ENCODE data around the gene GSX2. TPM values are rescaled to one million over a fixed set of nuclear protein-coding genes. Genes with fewer than 3 reads are reported as not detected.

Gene GSX2
- total RNA-seq, 1 experiment from 2014 or later: not detected

DNA sequence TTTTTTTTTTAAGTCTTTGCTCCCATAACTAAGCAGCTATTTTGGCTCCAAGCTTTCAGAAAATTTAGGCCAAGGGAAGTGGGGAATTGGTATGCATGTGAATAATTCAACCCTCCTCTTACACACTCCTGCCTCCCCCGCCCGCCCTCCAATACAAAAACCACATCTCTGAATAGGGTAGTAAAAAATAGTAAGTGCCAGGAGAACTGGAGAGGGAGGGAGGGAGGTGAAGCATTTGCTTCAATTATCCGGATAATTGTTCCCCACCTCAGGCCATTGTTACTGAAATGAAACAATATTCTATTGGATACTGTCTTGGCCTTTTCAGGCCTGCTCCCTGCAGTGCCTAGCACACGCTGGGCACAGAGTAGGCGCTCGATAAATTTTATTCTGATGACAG lies 5.5 kb upstream of the GSX2 start:
- Histone ChIP-seq H3K79me2 (ENCODE audit: insufficient read depth, low read length) (no peaks in the 10 kb centered on the region), H3K4me2 (ENCODE audit: low read length) (no peak overlapping the region), H3K4me3 (replicated peaks in 1 of 2; ENCODE audit: low read depth in 1 of 2, low read length in 2 of 2) (no peak overlapping the region), H3K27me3 (ENCODE audit: insufficient read depth, low read length) (peaks cover 30% of the 10 kb centered on the region), H3K9ac (ENCODE audit: low read length) (no peak overlapping the region), H2AFZ (ENCODE audit: low read depth, low read length, poor library complexity, severe bottlenecking) (no peak overlapping the region), H3K4me1 (ENCODE audit: control insufficient read depth in 1 of 2, insufficient read depth in 2 of 2, low read length in 2 of 2) (peaks cover 0 to 15% of the 10 kb centered on the region in 2 experiments; a peak in 2 of 4 replicates), H3K36me3 (ENCODE audit: control insufficient read depth in 1 of 2, insufficient read depth in 2 of 2, low read length in 2 of 2) (no peaks in the 10 kb centered on the region), H3K9me2 (ENCODE audit: insufficient read depth) (no peaks in the 10 kb centered on the region), H4K20me1 (ENCODE audit: insufficient read depth) (no peaks in the 10 kb centered on the region), H3K9me3 (ENCODE audit: control insufficient read depth in 1 of 2, insufficient read depth in 1 of 2, low read depth in 1 of 2, low read length in 2 of 2) (no peaks in the 10 kb centered on the region), H3K27ac (ENCODE audit: low read depth, low read length) (no peak overlapping the region)
- TF ChIP-seq RAD21 (IDR thresholded peaks at IDR 0.05; ENCODE audit: low read depth): no peak
- no peak for TF ChIP-seq EGR1 (IDR thresholded peaks at IDR 0.05; ENCODE audit: low read depth)
- TF ChIP-seq TCF7L2 (IDR thresholded peaks at IDR 0.05; ENCODE audit: borderline replicate concordance, extremely low read depth, insufficient read depth, insufficient read length): no peak
- no peak for TF ChIP-seq ZNF274 (IDR thresholded peaks at IDR 0.05; ENCODE audit: low read depth, low read length)
- no peak for TF ChIP-seq FOSL1 (IDR thresholded peaks at IDR 0.05; ENCODE audit: low read depth)
- TF ChIP-seq SRF (IDR thresholded peaks at IDR 0.05; ENCODE audit: low read depth): no peak
- no peak for TF ChIP-seq JUND (IDR thresholded peaks at IDR 0.05)
- TF ChIP-seq CEBPB (IDR thresholded peaks at IDR 0.05; ENCODE audit: low read depth): no peak
- TF ChIP-seq CBX3 (IDR thresholded peaks at IDR 0.05; ENCODE audit: low read depth): no peak
- TF ChIP-seq ZFX (IDR thresholded peaks at IDR 0.05): no peak
- no peak for TF ChIP-seq EZH2 (IDR thresholded peaks at IDR 0.05)
- ChIA-PET POLR2A (no interaction called here), RAD21 (ENCODE audit: low non-redundant PET in 1 of 2, low total read pairs in 2 of 2, uncharacterized antibody in 2 of 2, unreplicated experiment in 2 of 2) (no interaction called here), CTCF (no interaction called here)
- ATAC-seq: no peak
- BruUV-seq (replicated peaks): no TSS peak
- intact Hi-C loops (cut with micrococcal nuclease): no loop called here
- no peak for DNase-seq (ENCODE audit: low read depth, low spot score)

DNA sequence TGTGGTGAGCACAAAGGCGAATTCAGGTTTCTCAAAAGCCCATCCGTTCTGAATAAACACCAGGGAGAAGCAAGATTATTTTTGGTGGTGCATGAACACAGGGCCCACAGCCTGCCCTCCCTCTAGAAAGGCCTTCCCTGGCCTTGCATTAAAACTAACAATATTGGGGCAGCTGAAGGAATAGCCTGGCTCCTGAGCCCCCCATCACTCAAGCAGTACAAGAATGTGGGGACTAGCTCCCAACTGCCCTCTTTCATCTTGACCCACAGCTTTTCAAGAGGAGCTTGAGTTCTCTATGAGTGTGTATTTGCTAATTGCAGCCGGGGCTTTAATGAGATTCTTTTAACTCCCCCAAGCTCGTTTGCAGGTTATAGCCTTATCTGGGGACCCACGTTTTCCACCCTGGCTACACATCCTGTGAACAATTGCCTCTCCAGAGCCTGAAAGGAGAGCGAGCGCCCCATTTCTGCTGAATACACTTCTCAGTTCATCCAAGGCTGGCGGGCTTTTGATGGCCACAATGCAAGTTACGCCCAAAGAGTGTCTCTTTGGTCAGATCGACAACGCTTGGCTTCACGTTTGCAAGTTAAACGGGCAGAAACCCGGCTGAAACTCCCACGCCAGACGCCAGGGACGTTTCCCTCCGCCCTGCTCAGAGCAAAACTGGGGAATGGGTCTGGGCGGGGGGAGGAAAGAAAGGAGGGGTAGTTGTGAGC lies 4.7 kb upstream of the GSX2 start:
- no TSS peak for BruUV-seq (replicated peaks)
- DNase-seq (ENCODE audit: low read depth, low spot score): no peak
- H2AFZ ChIP-seq (ENCODE audit: low read depth, low read length, poor library complexity, severe bottlenecking): no peak overlapping the region
- peaks cover 30% of the 10 kb centered on the region for H3K27me3 ChIP-seq (ENCODE audit: insufficient read depth, low read length)
- no peak overlapping the region for H3K4me3 ChIP-seq (replicated peaks in 1 of 2; ENCODE audit: low read depth in 1 of 2, low read length in 2 of 2)
- ATAC-seq: no peak
- no peaks in the 10 kb centered on the region for H3K9me3 ChIP-seq (ENCODE audit: control insufficient read depth in 1 of 2, insufficient read depth in 1 of 2, low read depth in 1 of 2, low read length in 2 of 2)
- POLR2A ChIA-PET: no interaction called here
- H3K27ac ChIP-seq (ENCODE audit: low read depth, low read length): no peak overlapping the region
- CTCF ChIA-PET: no interaction called here
- RAD21 ChIA-PET (ENCODE audit: low non-redundant PET in 1 of 2, low total read pairs in 2 of 2, uncharacterized antibody in 2 of 2, unreplicated experiment in 2 of 2): no interaction called here
- no peaks in the 10 kb centered on the region for H3K9me2 ChIP-seq (ENCODE audit: insufficient read depth)
- no peaks in the 10 kb centered on the region for H3K36me3 ChIP-seq (ENCODE audit: control insufficient read depth in 1 of 2, insufficient read depth in 2 of 2, low read length in 2 of 2)
- no peak overlapping the region for H3K9ac ChIP-seq (ENCODE audit: low read length)
- H3K79me2 ChIP-seq (ENCODE audit: insufficient read depth, low read length): no peaks in the 10 kb centered on the region
- H4K20me1 ChIP-seq (ENCODE audit: insufficient read depth): no peaks in the 10 kb centered on the region
- intact Hi-C loops (cut with micrococcal nuclease): no loop called here
- H3K4me2 ChIP-seq (ENCODE audit: low read length): no peak overlapping the region
- H3K4me1 ChIP-seq (ENCODE audit: control insufficient read depth in 1 of 2, insufficient read depth in 2 of 2, low read length in 2 of 2): peaks cover 0 to 15% of the 10 kb centered on the region in 2 experiments; a peak in 2 of 4 replicates
- TF ChIP-seq, protein P1, sequence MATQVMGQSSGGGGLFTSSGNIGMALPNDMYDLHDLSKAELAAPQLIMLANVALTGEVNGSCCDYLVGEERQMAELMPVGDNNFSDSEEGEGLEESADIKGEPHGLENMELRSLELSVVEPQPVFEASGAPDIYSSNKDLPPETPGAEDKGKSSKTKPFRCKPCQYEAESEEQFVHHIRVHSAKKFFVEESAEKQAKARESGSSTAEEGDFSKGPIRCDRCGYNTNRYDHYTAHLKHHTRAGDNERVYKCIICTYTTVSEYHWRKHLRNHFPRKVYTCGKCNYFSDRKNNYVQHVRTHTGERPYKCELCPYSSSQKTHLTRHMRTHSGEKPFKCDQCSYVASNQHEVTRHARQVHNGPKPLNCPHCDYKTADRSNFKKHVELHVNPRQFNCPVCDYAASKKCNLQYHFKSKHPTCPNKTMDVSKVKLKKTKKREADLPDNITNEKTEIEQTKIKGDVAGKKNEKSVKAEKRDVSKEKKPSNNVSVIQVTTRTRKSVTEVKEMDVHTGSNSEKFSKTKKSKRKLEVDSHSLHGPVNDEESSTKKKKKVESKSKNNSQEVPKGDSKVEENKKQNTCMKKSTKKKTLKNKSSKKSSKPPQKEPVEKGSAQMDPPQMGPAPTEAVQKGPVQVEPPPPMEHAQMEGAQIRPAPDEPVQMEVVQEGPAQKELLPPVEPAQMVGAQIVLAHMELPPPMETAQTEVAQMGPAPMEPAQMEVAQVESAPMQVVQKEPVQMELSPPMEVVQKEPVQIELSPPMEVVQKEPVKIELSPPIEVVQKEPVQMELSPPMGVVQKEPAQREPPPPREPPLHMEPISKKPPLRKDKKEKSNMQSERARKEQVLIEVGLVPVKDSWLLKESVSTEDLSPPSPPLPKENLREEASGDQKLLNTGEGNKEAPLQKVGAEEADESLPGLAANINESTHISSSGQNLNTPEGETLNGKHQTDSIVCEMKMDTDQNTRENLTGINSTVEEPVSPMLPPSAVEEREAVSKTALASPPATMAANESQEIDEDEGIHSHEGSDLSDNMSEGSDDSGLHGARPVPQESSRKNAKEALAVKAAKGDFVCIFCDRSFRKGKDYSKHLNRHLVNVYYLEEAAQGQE (IDR thresholded peaks at IDR 0.05; ENCODE audit: low read depth): no peak
- no peak for TF ChIP-seq SRF (IDR thresholded peaks at IDR 0.05; ENCODE audit: low read depth)
- no peak for TF ChIP-seq POLR2A (IDR thresholded peaks at IDR 0.05; ENCODE audit: borderline replicate concordance, extremely low read depth, insufficient read depth, insufficient read length)
- TF ChIP-seq EZH2 (IDR thresholded peaks at IDR 0.05): no peak
- no peak for TF ChIP-seq SP1 (IDR thresholded peaks at IDR 0.05; ENCODE audit: low read depth)
- no peak for TF ChIP-seq POLR2AphosphoS5 (IDR thresholded peaks at IDR 0.05; ENCODE audit: low read depth, low read length)
- no peak for TF ChIP-seq FOSL1 (IDR thresholded peaks at IDR 0.05; ENCODE audit: low read depth)
- TF ChIP-seq JUND (IDR thresholded peaks at IDR 0.05): no peak
- no peak for TF ChIP-seq TCF7L2 (IDR thresholded peaks at IDR 0.05; ENCODE audit: borderline replicate concordance, extremely low read depth, insufficient read depth, insufficient read length)
- no peak for TF ChIP-seq ZNF274 (IDR thresholded peaks at IDR 0.05; ENCODE audit: low read depth, low read length)
- no peak for TF ChIP-seq EGR1 (IDR thresholded peaks at IDR 0.05; ENCODE audit: low read depth)
- TF ChIP-seq, protein P2, sequence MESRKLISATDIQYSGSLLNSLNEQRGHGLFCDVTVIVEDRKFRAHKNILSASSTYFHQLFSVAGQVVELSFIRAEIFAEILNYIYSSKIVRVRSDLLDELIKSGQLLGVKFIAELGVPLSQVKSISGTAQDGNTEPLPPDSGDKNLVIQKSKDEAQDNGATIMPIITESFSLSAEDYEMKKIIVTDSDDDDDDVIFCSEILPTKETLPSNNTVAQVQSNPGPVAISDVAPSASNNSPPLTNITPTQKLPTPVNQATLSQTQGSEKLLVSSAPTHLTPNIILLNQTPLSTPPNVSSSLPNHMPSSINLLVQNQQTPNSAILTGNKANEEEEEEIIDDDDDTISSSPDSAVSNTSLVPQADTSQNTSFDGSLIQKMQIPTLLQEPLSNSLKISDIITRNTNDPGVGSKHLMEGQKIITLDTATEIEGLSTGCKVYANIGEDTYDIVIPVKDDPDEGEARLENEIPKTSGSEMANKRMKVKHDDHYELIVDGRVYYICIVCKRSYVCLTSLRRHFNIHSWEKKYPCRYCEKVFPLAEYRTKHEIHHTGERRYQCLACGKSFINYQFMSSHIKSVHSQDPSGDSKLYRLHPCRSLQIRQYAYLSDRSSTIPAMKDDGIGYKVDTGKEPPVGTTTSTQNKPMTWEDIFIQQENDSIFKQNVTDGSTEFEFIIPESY (IDR thresholded peaks at IDR 0.05; ENCODE audit: extremely low read depth, insufficient replicate concordance, low read length): no peak

Data from HCT116 (cell line).